Esophagus squamous epithelium (tissue), 5 donors: ENCODE results near the gene TROAP. TPM values are rescaled to one million over a fixed set of nuclear protein-coding genes. Genes with fewer than 3 reads are reported as not detected.
"Not testable (repeated sequence)": the region's sequence is repeated elsewhere in the genome, so short reads cannot be mapped to it uniquely, and the experiment has no call there.

ENCODE experiments used
- DNase-seq: peaks from one replicate; lab custom pipeline; 2025; lab: John Stamatoyannopoulos, UW
- H3K27ac ChIP-seq, 4 donors: fragments of 200-600 bp; sonication (generic); one replicate each; pipeline ENCODE4 v1.5.1; 2016 to 2019; ENCODE audit warnings: mild to moderate bottlenecking in 1 of 4
- H3K27me3 ChIP-seq, 4 donors: fragments of 200-600 bp; sonication (generic); 1 replicate in 3 of 4; 2 replicates in 1 of 4; pipeline versions ENCODE4 v1.5.1 to v1.6.0; 2017 to 2021; ENCODE audit warnings: antibody characterized with exemption in 1 of 4
- H3K36me3 ChIP-seq, 3 donors: fragments of 200-600 bp; sonication (generic); one replicate each; pipeline ENCODE4 v1.5.1; 2016 to 2019
- H3K4me1 ChIP-seq, 3 donors: fragments of 200-600 bp; sonication (generic); one replicate each; pipeline ENCODE4 v1.5.1; 2017 to 2019
- H3K4me3 ChIP-seq, 4 donors: fragments of 200-600 bp; sonication (generic); 1 replicate in 3 of 4; 2 replicates in 1 of 4; pipeline ENCODE4 v1.5.1; 2016 to 2019; ENCODE audit warnings: mild to moderate bottlenecking in 2 of 4, moderate library complexity in 1 of 4
- H3K9me3 ChIP-seq, 3 donors: fragments of 200-600 bp; sonication (generic); one replicate each; pipeline ENCODE4 v1.5.1; 2016 to 2019
- POLR2A ChIP-seq, 4 donors: fragments of 450-650 bp; IDR thresholded peaks; one replicate each; pipeline ENCODE4 v1.6.1; 2017; ENCODE audit warnings: antibody characterized with exemption in 4 of 4, mild to moderate bottlenecking in 4 of 4, moderate library complexity in 3 of 4
- WGBS, 2 donors: methylation state at CpG; one replicate each; pipeline ENCODE4 v1.1.5; 2018; 5-methylcytosine and 5-hydroxymethylcytosine counted together
- intact Hi-C: fragments of 100-400 bp; cut with DNase I; formaldehyde crosslinking; loops from one replicate; pipeline ENCODE4 v1.15.0; 2022
- total RNA-seq, 4 donors: library from RNA; depleted of rRNA; stranded (reverse); fragments of >200 nt; gene quantifications; one replicate each; pipeline ENCODE4 v1.1.0, GENCODE V29; 2016
- TF ChIP-seq, protein P1 (sequence below), 6 experiments: fragments of 450-650 bp in 4 of 6; fragments of 200-600 bp in 2 of 6; sonication (generic) in 2 of 6; IDR thresholded peaks; one replicate each; pipeline ENCODE4 v1.5.1; 2016 to 2019; ENCODE audit warnings: antibody characterized with exemption in 6 of 6, mild to moderate bottlenecking in 4 of 6, moderate library complexity in 4 of 6
- donor health status: DM: yes; HTN: yes; CAD: no.

Gene TROAP
- total RNA-seq, 4 donors from 2014 or later, result 4.6 to 17.5 (median 8.8) TPM

DNA sequence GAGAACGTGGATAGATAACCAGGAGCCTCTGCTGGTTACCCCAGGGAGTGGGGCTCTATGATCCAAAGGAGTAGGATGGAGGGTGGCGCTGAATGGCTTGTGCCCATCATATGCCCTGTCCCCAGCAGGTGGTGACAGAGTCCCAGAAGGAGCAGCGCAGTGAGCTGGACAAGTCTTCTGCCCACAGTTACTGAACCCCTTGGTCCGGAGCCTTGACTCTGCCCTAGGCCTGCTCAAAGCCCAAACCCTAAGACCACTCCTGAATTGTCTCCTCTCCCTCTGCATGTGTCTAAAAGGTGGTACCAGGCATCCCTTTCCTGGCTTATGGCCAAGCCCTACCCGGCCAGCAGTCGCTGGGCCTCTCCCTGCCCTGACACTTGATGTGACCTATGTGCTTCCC, 24.9 kb upstream of the TROAP start:
- intact Hi-C loops, result no loop called here
- Histone ChIP-seq H3K27me3 (peaks cover 20 to 98% (median 35%) of the 10 kb centered on the region in 4 donors), H3K36me3 (no peaks in the 10 kb centered on the region), H3K4me3 (no peak overlapping the region), H3K27ac (no peak overlapping the region), H3K4me1 (peaks cover 22 to 45% (median 26%) of the 10 kb centered on the region in 3 donors), H3K9me3 (no peaks in the 10 kb centered on the region)
- no peak for TF ChIP-seq POLR2A (IDR thresholded peaks at IDR 0.05)
- TF ChIP-seq, protein P1, sequence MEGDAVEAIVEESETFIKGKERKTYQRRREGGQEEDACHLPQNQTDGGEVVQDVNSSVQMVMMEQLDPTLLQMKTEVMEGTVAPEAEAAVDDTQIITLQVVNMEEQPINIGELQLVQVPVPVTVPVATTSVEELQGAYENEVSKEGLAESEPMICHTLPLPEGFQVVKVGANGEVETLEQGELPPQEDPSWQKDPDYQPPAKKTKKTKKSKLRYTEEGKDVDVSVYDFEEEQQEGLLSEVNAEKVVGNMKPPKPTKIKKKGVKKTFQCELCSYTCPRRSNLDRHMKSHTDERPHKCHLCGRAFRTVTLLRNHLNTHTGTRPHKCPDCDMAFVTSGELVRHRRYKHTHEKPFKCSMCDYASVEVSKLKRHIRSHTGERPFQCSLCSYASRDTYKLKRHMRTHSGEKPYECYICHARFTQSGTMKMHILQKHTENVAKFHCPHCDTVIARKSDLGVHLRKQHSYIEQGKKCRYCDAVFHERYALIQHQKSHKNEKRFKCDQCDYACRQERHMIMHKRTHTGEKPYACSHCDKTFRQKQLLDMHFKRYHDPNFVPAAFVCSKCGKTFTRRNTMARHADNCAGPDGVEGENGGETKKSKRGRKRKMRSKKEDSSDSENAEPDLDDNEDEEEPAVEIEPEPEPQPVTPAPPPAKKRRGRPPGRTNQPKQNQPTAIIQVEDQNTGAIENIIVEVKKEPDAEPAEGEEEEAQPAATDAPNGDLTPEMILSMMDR (IDR thresholded peaks at IDR 0.05), result peak in 1 of 6 experiments; percentile 6
- 53 to 59% methylated on average over 3 to 6 of the region's 6 CpGs for WGBS, 2 donors
- DNase-seq, result no peak

DNA sequence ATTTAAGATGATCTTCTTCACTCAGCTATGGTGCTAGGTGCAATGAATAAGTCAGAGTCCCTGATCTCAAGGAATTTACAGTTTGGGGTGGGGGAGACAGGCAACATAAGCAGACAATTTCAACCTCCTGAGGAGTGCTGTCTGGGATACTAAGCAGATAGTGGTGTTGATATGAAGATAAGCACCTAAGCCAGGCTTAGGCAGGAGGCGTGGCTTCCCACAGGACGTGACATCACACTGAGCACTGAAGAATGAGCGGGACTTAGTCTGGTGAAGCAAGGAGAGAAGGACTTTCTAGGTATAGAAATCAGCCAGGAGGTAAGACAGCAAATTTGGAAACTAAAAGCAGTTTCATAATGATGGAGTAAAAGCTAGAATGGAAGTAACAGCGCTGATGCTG, 21.3 kb upstream of the TROAP start:
- H3K4me3 ChIP-seq, result no peak overlapping the region
- 59 to 66% methylated on average over 4 of the region's 4 CpGs for WGBS, 2 donors
- intact Hi-C loops, result no loop called here
- no peak overlapping the region for H3K27ac ChIP-seq
- peaks cover 3 to 90% (median 20%) of the 10 kb centered on the region in 4 donors for H3K27me3 ChIP-seq
- H3K4me1 ChIP-seq, result peaks cover 9 to 15% (median 11%) of the 10 kb centered on the region in 3 donors
- DNase-seq, result no peak
- no peaks in the 10 kb centered on the region for H3K9me3 ChIP-seq
- no peak for TF ChIP-seq POLR2A (IDR thresholded peaks at IDR 0.05)
- TF ChIP-seq, protein P1 (IDR thresholded peaks at IDR 0.05), result no peak
- H3K36me3 ChIP-seq, result no peaks in the 10 kb centered on the region

DNA sequence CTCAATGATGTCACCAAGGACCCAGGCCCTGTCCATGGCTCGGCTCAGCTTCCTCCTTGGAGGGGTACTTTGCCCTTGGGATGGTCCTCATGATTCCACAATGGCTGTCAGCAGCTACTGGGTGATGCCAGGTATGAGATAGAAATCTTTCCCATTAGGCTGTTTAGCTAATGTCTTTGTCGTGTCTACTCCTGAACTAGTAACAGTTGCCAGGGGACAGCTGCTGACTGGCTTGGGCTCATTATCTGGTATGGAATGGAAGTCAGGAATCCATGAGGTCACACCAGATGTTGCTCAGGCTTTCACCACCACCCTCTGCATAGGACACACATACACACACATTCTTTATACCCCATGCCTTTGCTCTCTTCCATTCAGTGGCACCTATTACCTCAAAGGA, 18.9 kb upstream of the TROAP start:
- no peak for DNase-seq
- Histone ChIP-seq H3K4me3 (no peak overlapping the region), H3K4me1 (no peaks in the 10 kb centered on the region), H3K36me3 (no peaks in the 10 kb centered on the region), H3K27ac (no peak overlapping the region), H3K9me3 (no peaks in the 10 kb centered on the region), H3K27me3 (peaks cover 0 to 80% (median under 1%) of the 10 kb centered on the region in 4 donors)
- WGBS, 2 donors, result 74 to 88% methylated on average over 2 of the region's 2 CpGs
- intact Hi-C loops, result no loop called here
- no peak for TF ChIP-seq POLR2A (IDR thresholded peaks at IDR 0.05)
- TF ChIP-seq, protein P1 (IDR thresholded peaks at IDR 0.05), result no peak

DNA sequence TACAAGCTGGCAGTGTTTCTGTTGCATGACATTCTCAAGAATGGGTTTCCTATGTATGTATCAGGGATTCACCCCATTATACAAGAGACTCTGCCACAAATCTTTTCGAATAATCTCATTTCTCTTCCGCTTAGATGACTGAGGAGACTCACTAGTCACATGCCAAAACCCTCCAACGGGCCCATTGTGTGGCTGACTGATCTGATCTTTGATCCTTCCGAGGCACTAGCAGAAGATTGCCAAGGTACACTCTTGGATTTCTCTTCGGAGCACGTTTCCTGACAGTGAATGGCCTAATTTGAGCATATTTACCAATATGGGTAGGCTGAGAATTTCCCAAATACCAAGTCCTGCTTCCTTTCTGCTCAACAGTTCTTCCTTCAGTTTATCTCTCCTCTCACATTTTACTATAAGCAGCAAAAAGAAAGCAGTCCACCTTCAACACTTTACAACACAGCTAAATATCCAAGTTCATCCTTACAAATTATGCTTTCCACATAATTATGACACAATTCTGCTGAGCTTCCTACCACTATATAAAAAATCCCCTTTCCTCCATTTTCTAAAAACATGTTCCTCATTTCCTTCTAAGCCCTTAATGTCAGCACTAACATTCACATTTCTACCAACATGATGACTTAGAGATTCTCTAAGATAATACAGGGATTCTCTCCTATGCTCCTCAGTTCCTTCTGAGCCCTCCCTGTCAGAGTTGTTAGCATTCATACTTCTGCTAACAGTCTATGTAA, 17.1 kb upstream of the TROAP start:
- Histone ChIP-seq H3K4me1 (no peaks in the 10 kb centered on the region), H3K4me3 (no peak overlapping the region), H3K9me3 (no peaks in the 10 kb centered on the region), H3K27ac (no peak overlapping the region), H3K36me3 (no peaks in the 10 kb centered on the region), H3K27me3 (peaks cover 0 to 74% (median 0%) of the 10 kb centered on the region in 4 donors)
- DNase-seq, result no peak
- intact Hi-C loops, result no loop called here
- TF ChIP-seq POLR2A (IDR thresholded peaks at IDR 0.05), result no peak
- TF ChIP-seq, protein P1 (IDR thresholded peaks at IDR 0.05), result no peak
- 67 to 80% methylated on average over 6 of the region's 6 CpGs for WGBS, 2 donors

DNA sequence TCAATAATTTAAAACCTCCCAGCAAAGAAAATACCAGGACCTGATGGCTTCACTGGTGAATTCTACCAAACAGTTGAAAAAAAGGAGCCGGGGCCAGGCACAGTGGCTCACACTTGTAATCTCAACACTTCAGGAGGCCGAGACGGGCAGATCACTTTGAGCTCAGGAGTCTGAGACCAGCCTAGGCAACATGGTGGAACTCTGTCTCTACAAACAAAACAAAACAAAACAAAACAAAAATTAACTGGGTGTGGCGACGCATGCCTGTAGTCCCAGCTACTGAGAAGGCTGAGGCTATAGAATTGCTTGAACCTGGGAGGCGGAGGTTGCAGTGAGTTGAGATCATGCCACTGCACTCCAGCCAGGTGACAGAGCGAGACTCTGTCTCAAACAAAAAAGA, 13.7 kb upstream of the TROAP start:
- WGBS, 2 donors, result 81 to 85% methylated on average over 7 of the region's 7 CpGs

DNA sequence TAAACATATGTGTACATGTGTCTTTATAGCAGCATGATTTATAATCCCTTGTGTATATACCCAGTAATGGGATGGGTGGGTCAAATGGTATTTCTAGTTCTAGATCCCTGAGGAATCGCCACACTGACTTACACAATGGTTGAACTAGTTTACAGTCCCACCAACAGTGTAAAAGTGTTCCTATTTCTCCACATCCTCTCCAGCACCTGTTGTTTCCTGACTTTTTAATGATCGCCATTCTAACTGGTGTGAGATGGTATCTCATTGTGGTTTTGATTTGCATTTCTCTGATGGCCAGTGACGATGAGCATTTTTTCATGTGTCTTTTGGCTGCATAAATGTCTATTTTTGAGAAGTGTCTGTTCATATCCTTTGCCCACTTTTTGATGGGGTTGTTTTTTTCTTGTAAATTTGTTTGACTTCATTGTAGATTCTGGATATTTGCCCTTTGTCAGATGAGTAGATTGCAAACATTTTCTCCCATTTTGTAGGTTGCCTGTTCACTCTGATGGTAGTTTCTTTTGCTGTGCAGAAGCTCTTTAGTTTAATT, 12.5 kb upstream of the TROAP start:
- intact Hi-C loops, H3K9me3 ChIP-seq, H3K27ac ChIP-seq, H3K4me3 ChIP-seq, H3K4me1 ChIP-seq, DNase-seq, H3K36me3 ChIP-seq: not testable (repeated sequence)
- 73 to 80% methylated on average over 1 to 2 of the region's 3 CpGs for WGBS, 2 donors
- H3K27me3 ChIP-seq, result peaks cover 0 to 32% (median 0%) of the 10 kb centered on the region in 4 donors

More for the DNA sequence above, 13.7 kb upstream of the TROAP start:
- Histone ChIP-seq H3K27me3 (peaks cover 0 to 41% (median 0%) of the 10 kb centered on the region in 4 donors), H3K27ac (no peak overlapping the region), H3K36me3 (no peaks in the 10 kb centered on the region), H3K4me1 (no peaks in the 10 kb centered on the region), H3K4me3 (no peak overlapping the region), H3K9me3 (no peaks in the 10 kb centered on the region)
- no peak for DNase-seq
- intact Hi-C loops, result no loop called here
- TF ChIP-seq, protein P1 (IDR thresholded peaks at IDR 0.05), result no peak
- no peak for TF ChIP-seq POLR2A (IDR thresholded peaks at IDR 0.05)
